ENCODE data around the gene SCMH1. TPM values are rescaled to one million over a fixed set of nuclear protein-coding genes. Genes with fewer than 3 reads are reported as not detected.

The SCMH1 gene
- total and polyA plus RNA-seq, 2 of the 4 experiments (the other 2 are of a cell fraction), result 9.0 to 19.4 TPM

DNA sequence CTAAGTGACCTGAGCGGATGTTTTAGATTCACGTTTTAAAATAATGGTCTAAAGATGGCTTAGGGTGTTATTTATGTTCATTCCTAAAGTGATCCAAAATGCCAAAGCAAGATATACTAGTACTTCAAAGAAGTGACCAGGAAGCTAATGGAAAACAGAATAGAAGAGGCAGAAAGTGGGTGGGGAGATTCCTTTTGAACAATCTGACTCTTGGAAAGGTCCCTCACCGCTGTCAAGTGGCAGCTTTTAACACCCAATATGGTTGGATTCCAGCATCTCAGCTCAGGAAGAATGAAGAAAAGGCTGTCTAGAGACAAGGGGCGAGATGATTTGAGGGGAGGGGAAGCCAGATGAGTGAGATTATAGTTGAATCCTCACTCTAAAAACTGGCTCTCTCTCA, 90.3 kb downstream of the SCMH1 start:
- H4K5ac ChIP-seq (ENCODE audit: low read depth, low read length), result peak overlapping the region; percentile 65
- peak overlapping the region; percentile 71 for H2BK120ac ChIP-seq (ENCODE audit: low read depth, low read length)
- peaks cover 4% of the 10 kb centered on the region; the same call in 1 of the 2 replicates for H3K9me1 ChIP-seq (ENCODE audit: insufficient read depth, low read length)
- no peak overlapping the region for H3K4me3 ChIP-seq (ENCODE audit: insufficient read depth, low read depth, low read length)
- peak overlapping the region; percentile 64; the same call in 1 of the 2 replicates for H3K14ac ChIP-seq (replicated peaks; ENCODE audit: low read depth, low read length)
- peak overlapping the region; percentile 47 for H2BK20ac ChIP-seq (ENCODE audit: low read depth, low read length)
- BruUV-seq (replicated peaks), result no TSS peak
- no peaks in the 10 kb centered on the region for H3K27me3 ChIP-seq (ENCODE audit: control insufficient read depth, insufficient read depth, low read length)
- H3K4ac ChIP-seq (ENCODE audit: low read depth, low read length), result peak overlapping the region; percentile 69
- H3K79me1 ChIP-seq (ENCODE audit: low read depth in 1 of 2, low read length in 2 of 2), result 0 out of 4 replicates have a peak, but pooled peaks cover 0 to 5% of the 10 kb centered on the region in 2 experiments
- H3K56ac ChIP-seq (ENCODE audit: extremely low read depth, insufficient read depth, low read length), result peak overlapping the region; percentile 18; the same call in 1 of the 2 replicates
- H4K8ac ChIP-seq (ENCODE audit: low read depth in 2 of 2, low read length in 2 of 2), result peak overlapping the region in 1 of 2 experiments; percentile 67; a peak in 1 of 4 replicates
- peak overlapping the region; percentile 40 for H2BK5ac ChIP-seq (ENCODE audit: low read depth, low read length, poor library complexity, severe bottlenecking)
- no peak overlapping the region for H3K4me2 ChIP-seq (ENCODE audit: low read depth, low read length)
- POLR2A ChIA-PET (ENCODE audit: unreplicated experiment), result no interaction called here
- H3K9me3 ChIP-seq (ENCODE audit: control insufficient read depth, insufficient read depth, low read length), result no peaks in the 10 kb centered on the region
- H2AK5ac ChIP-seq (ENCODE audit: low read depth, low read length), result peak overlapping the region; percentile 72; the same call in 1 of the 2 replicates
- H3K36me3 ChIP-seq (ENCODE audit: control insufficient read depth, insufficient read depth, low read length), result peaks cover 4% of the 10 kb centered on the region; the same call in 1 of the 2 replicates
- peak overlapping the region; percentile 30; the same call in 1 of the 2 replicates for H3K27ac ChIP-seq (ENCODE audit: insufficient read depth, low read length)
- WGBS, 2 experiments (ENCODE audit: extremely low coverage in 2 of 2, insufficient read length in 1 of 2), result no CpG with 5 or more reads among the region's 4 CpGs
- H2BK15ac ChIP-seq (ENCODE audit: low read depth, low read length), result peak overlapping the region; percentile 4; the same call in 2 of the 3 replicates
- in situ Hi-C loops (cut with MboI; ENCODE audit: low sequenced_read_pairs), result no loop called here
- TF ChIP-seq, protein P1, sequence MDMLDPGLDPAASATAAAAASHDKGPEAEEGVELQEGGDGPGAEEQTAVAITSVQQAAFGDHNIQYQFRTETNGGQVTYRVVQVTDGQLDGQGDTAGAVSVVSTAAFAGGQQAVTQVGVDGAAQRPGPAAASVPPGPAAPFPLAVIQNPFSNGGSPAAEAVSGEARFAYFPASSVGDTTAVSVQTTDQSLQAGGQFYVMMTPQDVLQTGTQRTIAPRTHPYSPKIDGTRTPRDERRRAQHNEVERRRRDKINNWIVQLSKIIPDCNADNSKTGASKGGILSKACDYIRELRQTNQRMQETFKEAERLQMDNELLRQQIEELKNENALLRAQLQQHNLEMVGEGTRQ (IDR thresholded peaks at IDR 0.05; ENCODE audit: low read depth, low read length), result no peak
- TF ChIP-seq RAD21 (IDR thresholded peaks at IDR 0.05; ENCODE audit: low read length), result no peak
- TF ChIP-seq CEBPB (IDR thresholded peaks at IDR 0.05; ENCODE audit: low read depth, low read length), result no peak
- TF ChIP-seq, protein P2, sequence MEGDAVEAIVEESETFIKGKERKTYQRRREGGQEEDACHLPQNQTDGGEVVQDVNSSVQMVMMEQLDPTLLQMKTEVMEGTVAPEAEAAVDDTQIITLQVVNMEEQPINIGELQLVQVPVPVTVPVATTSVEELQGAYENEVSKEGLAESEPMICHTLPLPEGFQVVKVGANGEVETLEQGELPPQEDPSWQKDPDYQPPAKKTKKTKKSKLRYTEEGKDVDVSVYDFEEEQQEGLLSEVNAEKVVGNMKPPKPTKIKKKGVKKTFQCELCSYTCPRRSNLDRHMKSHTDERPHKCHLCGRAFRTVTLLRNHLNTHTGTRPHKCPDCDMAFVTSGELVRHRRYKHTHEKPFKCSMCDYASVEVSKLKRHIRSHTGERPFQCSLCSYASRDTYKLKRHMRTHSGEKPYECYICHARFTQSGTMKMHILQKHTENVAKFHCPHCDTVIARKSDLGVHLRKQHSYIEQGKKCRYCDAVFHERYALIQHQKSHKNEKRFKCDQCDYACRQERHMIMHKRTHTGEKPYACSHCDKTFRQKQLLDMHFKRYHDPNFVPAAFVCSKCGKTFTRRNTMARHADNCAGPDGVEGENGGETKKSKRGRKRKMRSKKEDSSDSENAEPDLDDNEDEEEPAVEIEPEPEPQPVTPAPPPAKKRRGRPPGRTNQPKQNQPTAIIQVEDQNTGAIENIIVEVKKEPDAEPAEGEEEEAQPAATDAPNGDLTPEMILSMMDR (conservative IDR thresholded peaks at IDR 0.05; ENCODE audit: low read depth, low read length), result no peak
- no peak for TF ChIP-seq RCOR1 (IDR thresholded peaks at IDR 0.05; ENCODE audit: insufficient replicate concordance, low read length)
- no peak for TF ChIP-seq RFX5 (IDR thresholded peaks at IDR 0.05; ENCODE audit: low read depth, low read length)
- TF ChIP-seq CHD1 (IDR thresholded peaks at IDR 0.05; ENCODE audit: low read depth, low read length), result no peak
- TF ChIP-seq BHLHE40 (IDR thresholded peaks at IDR 0.05; ENCODE audit: low read depth, low read length), result no peak
- no peak for TF ChIP-seq NFE2L2 (IDR thresholded peaks at IDR 0.05; ENCODE audit: low read depth, low read length)
- TF ChIP-seq MAFK (IDR thresholded peaks at IDR 0.05; ENCODE audit: low read depth, low read length), result no peak
- TF ChIP-seq MXI1 (IDR thresholded peaks at IDR 0.05; ENCODE audit: borderline replicate concordance, low read depth, low read length), result no peak
- no peak for TF ChIP-seq SMC3 (IDR thresholded peaks at IDR 0.05; ENCODE audit: low read depth, low read length)
- no peak for TF ChIP-seq MAZ (IDR thresholded peaks at IDR 0.05; ENCODE audit: borderline replicate concordance, low read depth, low read length)
- no peak for TF ChIP-seq FOS (IDR thresholded peaks at IDR 0.05; ENCODE audit: low read depth, low read length)
- TF ChIP-seq POLR2A (IDR thresholded peaks at IDR 0.05; ENCODE audit: low read depth, low read length), result no peak
- TF ChIP-seq, protein P3, sequence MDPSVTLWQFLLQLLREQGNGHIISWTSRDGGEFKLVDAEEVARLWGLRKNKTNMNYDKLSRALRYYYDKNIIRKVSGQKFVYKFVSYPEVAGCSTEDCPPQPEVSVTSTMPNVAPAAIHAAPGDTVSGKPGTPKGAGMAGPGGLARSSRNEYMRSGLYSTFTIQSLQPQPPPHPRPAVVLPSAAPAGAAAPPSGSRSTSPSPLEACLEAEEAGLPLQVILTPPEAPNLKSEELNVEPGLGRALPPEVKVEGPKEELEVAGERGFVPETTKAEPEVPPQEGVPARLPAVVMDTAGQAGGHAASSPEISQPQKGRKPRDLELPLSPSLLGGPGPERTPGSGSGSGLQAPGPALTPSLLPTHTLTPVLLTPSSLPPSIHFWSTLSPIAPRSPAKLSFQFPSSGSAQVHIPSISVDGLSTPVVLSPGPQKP (IDR thresholded peaks at IDR 0.05; ENCODE audit: borderline replicate concordance, low read depth, low read length), result no peak
- no peaks in the 10 kb centered on the region for H4K20me1 ChIP-seq (ENCODE audit: insufficient read depth, low read length)
- no peak overlapping the region for H2AFZ ChIP-seq (replicated peaks; ENCODE audit: low read length, poor library complexity)
- dilution Hi-C loops (cut with HindIII; ENCODE audit: low sequenced_read_pairs, unreplicated experiment), result no loop called here
- peak overlapping the region; percentile 82 for H4K91ac ChIP-seq (ENCODE audit: insufficient read depth, low read depth, low read length)
- intact Hi-C loops (cut with micrococcal nuclease), result loop anchor here (1.0 to 5.0 kb wide), 2 partner anchors 43 to 90 kb away; partner anchors contain the start of gene SCMH1
- peak overlapping the region; percentile 86 for H3K18ac ChIP-seq (ENCODE audit: low read depth, low read length)
- H3K23ac ChIP-seq (ENCODE audit: low read depth, low read length), result peak overlapping the region; percentile 88
- ATAC-seq (ENCODE audit: low read depth) (no peak), DNase-seq (no peak)
- no peak overlapping the region for H2AK9ac ChIP-seq (replicated peaks; ENCODE audit: low read depth, low read length, poor library complexity)
- CTCF ChIA-PET, result interaction anchor here (1.0 to 1.4 kb wide), 2 partner anchors 9 to 89 kb away, joined by 3 to 4 read pairs; no protein-coding TSS in a partner anchor
- peaks cover 22% of the 10 kb centered on the region for H3K4me1 ChIP-seq (ENCODE audit: control insufficient read depth, insufficient read depth, low read length)
- H3K9ac ChIP-seq (ENCODE audit: low read depth, low read length), result peak overlapping the region; percentile 13; the same call in 1 of the 2 replicates

Data from IMR-90 (cell line).